Measurements from ENCODE around the gene TRIM63.
A peak's percentile ranks its signal among the peaks of the same experiment; 100 is the strongest.

Gene TRIM63

GRCh38 chr1:26038477-26038876, 29.0 kb downstream of the TRIM63 start:
- H3K27me3 ChIP-seq (ENCODE audit: insufficient read depth, poor library complexity, severe bottlenecking) = no peaks in the 10 kb centered on the region
- no peak for TF ChIP-seq CTCF (IDR thresholded peaks at IDR 0.05; ENCODE audit: poor library complexity, severe bottlenecking)
- no peaks in the 10 kb centered on the region for H3K9me3 ChIP-seq (ENCODE audit: severe bottlenecking)
- ATAC-seq (ENCODE audit: low read depth) = no peak
- no peak for DNase-seq (ENCODE audit: low spot score)
- no peak overlapping the region for H3K27ac ChIP-seq (ENCODE audit: poor library complexity, severe bottlenecking)
- H3K4me3 ChIP-seq (ENCODE audit: severe bottlenecking) = no peak overlapping the region
- H3K4me1 ChIP-seq (ENCODE audit: insufficient read depth, poor library complexity, severe bottlenecking) = peaks cover 6% of the 10 kb centered on the region
- no peaks in the 10 kb centered on the region for H3K36me3 ChIP-seq (ENCODE audit: low read depth)

GRCh38 chr1:26037904-26038303, 29.5 kb downstream of the TRIM63 start:
- H3K27me3 ChIP-seq (ENCODE audit: insufficient read depth, poor library complexity, severe bottlenecking) = no peaks in the 10 kb centered on the region
- DNase-seq (ENCODE audit: low spot score) (no peak), ATAC-seq (ENCODE audit: low read depth) (no peak)
- no peak for TF ChIP-seq CTCF (IDR thresholded peaks at IDR 0.05; ENCODE audit: poor library complexity, severe bottlenecking)
- peaks cover 6% of the 10 kb centered on the region for H3K4me1 ChIP-seq (ENCODE audit: insufficient read depth, poor library complexity, severe bottlenecking)
- no peaks in the 10 kb centered on the region for H3K36me3 ChIP-seq (ENCODE audit: low read depth)
- no peak overlapping the region for H3K4me3 ChIP-seq (ENCODE audit: severe bottlenecking)
- H3K9me3 ChIP-seq (ENCODE audit: severe bottlenecking) = no peaks in the 10 kb centered on the region
- H3K27ac ChIP-seq (ENCODE audit: poor library complexity, severe bottlenecking) = no peak overlapping the region

- no peak overlapping the region for H3K27ac ChIP-seq (ENCODE audit: poor library complexity, severe bottlenecking)
- ATAC-seq (ENCODE audit: low read depth) (no peak), DNase-seq (ENCODE audit: low spot score) (no peak)
- no peaks in the 10 kb centered on the region for H3K36me3 ChIP-seq (ENCODE audit: low read depth)
- H3K27me3 ChIP-seq (ENCODE audit: insufficient read depth, poor library complexity, severe bottlenecking) = no peaks in the 10 kb centered on the region
- no peak overlapping the region for H3K4me3 ChIP-seq (ENCODE audit: severe bottlenecking)
- peaks cover 6% of the 10 kb centered on the region for H3K4me1 ChIP-seq (ENCODE audit: insufficient read depth, poor library complexity, severe bottlenecking)
- H3K9me3 ChIP-seq (ENCODE audit: severe bottlenecking) = no peaks in the 10 kb centered on the region
- TF ChIP-seq CTCF (IDR thresholded peaks at IDR 0.05; ENCODE audit: poor library complexity, severe bottlenecking) = no peak
Measured at GRCh38 chr1:26036756-26037281, 30.6 kb downstream of the TRIM63 start.

- Histone ChIP-seq H3K4me3 (ENCODE audit: severe bottlenecking) (peak overlapping the region; percentile 79), H3K27ac (ENCODE audit: poor library complexity, severe bottlenecking) (peak overlapping the region; percentile 33), H3K4me1 (ENCODE audit: insufficient read depth, poor library complexity, severe bottlenecking) (peaks cover 6% of the 10 kb centered on the region), H3K9me3 (ENCODE audit: severe bottlenecking) (no peaks in the 10 kb centered on the region), H3K27me3 (ENCODE audit: insufficient read depth, poor library complexity, severe bottlenecking) (no peaks in the 10 kb centered on the region), H3K36me3 (ENCODE audit: low read depth) (no peaks in the 10 kb centered on the region)
- DNase-seq (ENCODE audit: low spot score) = no peak
- peak; percentile 95 for TF ChIP-seq CTCF (IDR thresholded peaks at IDR 0.05; ENCODE audit: poor library complexity, severe bottlenecking)
- ATAC-seq (ENCODE audit: low read depth) = peak; percentile 77
Measured at GRCh38 chr1:26035959-26036755, 31.3 kb downstream of the TRIM63 start.

Data from RWPE2 (cell line).